HepG2 (cell line): ENCODE data around the gene PTPN14. TPM values are rescaled to one million over a fixed set of nuclear protein-coding genes. Genes with fewer than 3 reads are reported as not detected.

Experiments used
- ATF5 ChIP-seq: sonication (generic); formaldehyde crosslinking; IDR thresholded peaks from 2 replicates; pipeline ENCODE4 v1.4.0; 2020; ENCODE audit warnings: mild to moderate bottlenecking, low read depth, missing genetic modification reagents
- GFI1 ChIP-seq: sonication (generic); formaldehyde crosslinking; IDR thresholded peaks from 2 replicates; pipeline ENCODE4 v1.5.0; 2020; ENCODE audit warnings: missing genetic modification reagents, mild to moderate bottlenecking, borderline replicate concordance
- IRF2 ChIP-seq: IDR thresholded peaks from 2 replicates; pipeline ENCODE4 v1.6.1; 2018; ENCODE audit warnings: missing genetic modification reagents, missing compliant biosample characterization
- IRX3 ChIP-seq: sonication (generic); formaldehyde crosslinking; IDR thresholded peaks from 2 replicates; pipeline ENCODE4 v1.8.1; 2023; ENCODE audit warnings: mild to moderate bottlenecking, low read depth, missing genetic modification reagents, borderline replicate concordance
- MTA1 ChIP-seq: sonication (generic); formaldehyde crosslinking; IDR thresholded peaks from 2 replicates; pipeline ENCODE4 v1.4.0; 2020; ENCODE audit warnings: missing genetic modification reagents, mild to moderate bottlenecking, borderline replicate concordance
- NONO ChIP-seq, 2 experiments: fragments of 450-650 bp in 1 of 2; sonication (generic) in 1 of 2; formaldehyde crosslinking in 1 of 2; IDR thresholded peaks in 1 of 2; conservative IDR thresholded peaks in 1 of 2; 2 replicates each; pipeline versions ENCODE4 v1.6.1 to v1.8.0; 2017 to 2022; ENCODE audit warnings: mild to moderate bottlenecking in 1 of 2, missing genetic modification reagents in 1 of 2, moderate library complexity in 1 of 2
- SNAPC4 ChIP-seq: sonication (generic); formaldehyde crosslinking; IDR thresholded peaks from 2 replicates; pipeline ENCODE4 v1.4.0; 2020; ENCODE audit warnings: mild to moderate bottlenecking, missing genetic modification reagents
- THAP8 ChIP-seq: sonication (generic); formaldehyde crosslinking; IDR thresholded peaks from 2 replicates; pipeline ENCODE4 v1.5.1; 2020; ENCODE audit warnings: missing genetic modification reagents, mild to moderate bottlenecking, borderline replicate concordance
- ZBED4 ChIP-seq: sonication (generic); formaldehyde crosslinking; IDR thresholded peaks from 2 replicates; pipeline ENCODE4 v1.4.0; 2020; ENCODE audit warnings: missing genetic modification reagents, borderline replicate concordance
- ZBTB49 ChIP-seq: sonication (generic); formaldehyde crosslinking; IDR thresholded peaks from 2 replicates; pipeline ENCODE4 v1.4.0; 2020; ENCODE audit warnings: missing genetic modification reagents, borderline replicate concordance
- ZNF205 ChIP-seq: IDR thresholded peaks from 2 replicates; pipeline ENCODE4 v1.6.1; 2018; ENCODE audit warnings: missing biosample characterization, missing genetic modification reagents
- ZNF891 ChIP-seq: sonication (generic); formaldehyde crosslinking; IDR thresholded peaks from 2 replicates; pipeline ENCODE4 v1.5.0; 2020; ENCODE audit warnings: mild to moderate bottlenecking, missing genetic modification reagents
- polyA plus RNA-seq, 8 experiments: library from polyadenylated mRNA; depleted of rRNA in 3 of 8; stranded (reverse) in 7 of 8; unstranded in 1 of 8; fragments of >200 nt; fragmentation: Illumina TruSeq in 4 of 8; extraction: Trizol in 4 of 8; gene quantifications; 2 replicates each; pipeline versions ENCODE4 v1.2.1 to v1.2.3, GENCODE V29; 2011 to 2016; ENCODE audit warnings: low read depth in 4 of 8, missing spikeins in 1 of 8, mixed read lengths in 1 of 8; ENCODE audit not compliant: insufficient read depth in 1 of 8
- total RNA-seq, 5 experiments: library from RNA; depleted of rRNA; stranded (reverse); fragments of >200 nt; fragmentation: Illumina TruSeq; extraction: Trizol; gene quantifications; 2 replicates each; pipeline ENCODE4 v1.2.3, GENCODE V29; 2016; ENCODE audit warnings: low read depth in 1 of 5

PTPN14 gene
- total and polyA plus RNA-seq, 2 of the 13 experiments (the other 11 are each of a cell fraction or from before 2014, with no cell fraction given) = 3.9 to 4.7 TPM

GRCh38 chr1:214439352-214440119 is 111.9 kb downstream of the PTPN14 start (continued):
- TF ChIP-seq SNAPC4 (CRISPR knock-in tag) (no peak), MTA1 (CRISPR knock-in tag) (no peak), ZBTB49 (CRISPR knock-in tag) (no peak), ATF5 (CRISPR knock-in tag) (no peak), THAP8 (CRISPR knock-in tag) (no peak), ZNF891 (CRISPR knock-in tag) (no peak), NONO (IDR thresholded peaks at IDR 0.05) (no peak), NONO (CRISPR knock-in tag; conservative IDR thresholded peaks at IDR 0.05) (peak; percentile 21; the same call in 1 of the 2 replicates), IRF2 (CRISPR knock-in tag) (peak; percentile 83), GFI1 (no peak), IRX3 (CRISPR knock-in tag) (no peak), ZNF205 (CRISPR knock-in tag) (peak; percentile 63; the same call in 1 of the 2 replicates), ZBED4 (CRISPR knock-in tag) (0 out of 2 replicates have a peak, but pooled peaks have one; percentile 37)
